ENCODE data around the gene TDRD9.
"Not testable (repeated sequence)": the region's sequence is repeated elsewhere in the genome, so short reads cannot be mapped to it uniquely, and the experiment has no call there.

Gene TDRD9

DNA sequence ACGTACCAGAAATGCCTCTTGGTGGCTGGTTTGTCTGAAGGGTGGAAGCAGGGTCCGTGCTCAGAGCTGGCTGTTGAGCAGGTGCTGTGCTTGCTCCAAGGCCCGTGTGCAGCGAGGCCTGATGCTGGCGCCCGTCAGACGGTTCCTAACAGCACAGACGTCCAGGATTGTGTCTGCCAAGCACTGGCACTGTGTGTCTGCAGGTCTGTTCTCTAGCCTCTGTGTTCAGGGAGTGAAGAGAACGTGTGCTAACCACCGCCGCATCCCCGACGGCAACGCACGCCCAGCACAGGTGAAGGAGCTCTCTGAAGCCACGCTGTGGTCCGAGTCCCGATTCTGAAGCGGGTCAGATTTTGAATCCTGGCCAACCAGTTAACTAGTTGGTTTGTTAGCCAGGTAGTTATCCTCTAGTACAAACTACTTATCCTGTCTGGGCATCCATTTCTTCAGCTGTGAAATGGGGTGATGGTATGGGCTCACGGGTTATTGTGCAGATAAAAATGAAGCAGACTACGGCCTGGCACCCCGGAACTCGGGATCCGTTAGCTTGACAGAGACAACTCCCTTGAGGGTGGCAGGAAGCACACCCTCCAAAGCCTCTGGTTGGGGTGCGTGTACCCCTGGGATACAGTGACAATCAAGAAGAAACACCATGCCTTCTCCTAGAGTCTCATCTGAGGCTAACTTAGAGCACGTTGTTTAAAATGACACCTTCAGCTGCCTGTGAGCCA lies 18.6 kb upstream of the TDRD9 start:
- in situ Hi-C loops (cut with HindIII; ENCODE audit: low sequenced_read_pairs): no loop called here
- no peak overlapping the region for H3K4me3 ChIP-seq (ENCODE audit: low read depth, low read length)
- DNase-seq (ENCODE audit: low read depth): no peak
- TF ChIP-seq, protein P1, sequence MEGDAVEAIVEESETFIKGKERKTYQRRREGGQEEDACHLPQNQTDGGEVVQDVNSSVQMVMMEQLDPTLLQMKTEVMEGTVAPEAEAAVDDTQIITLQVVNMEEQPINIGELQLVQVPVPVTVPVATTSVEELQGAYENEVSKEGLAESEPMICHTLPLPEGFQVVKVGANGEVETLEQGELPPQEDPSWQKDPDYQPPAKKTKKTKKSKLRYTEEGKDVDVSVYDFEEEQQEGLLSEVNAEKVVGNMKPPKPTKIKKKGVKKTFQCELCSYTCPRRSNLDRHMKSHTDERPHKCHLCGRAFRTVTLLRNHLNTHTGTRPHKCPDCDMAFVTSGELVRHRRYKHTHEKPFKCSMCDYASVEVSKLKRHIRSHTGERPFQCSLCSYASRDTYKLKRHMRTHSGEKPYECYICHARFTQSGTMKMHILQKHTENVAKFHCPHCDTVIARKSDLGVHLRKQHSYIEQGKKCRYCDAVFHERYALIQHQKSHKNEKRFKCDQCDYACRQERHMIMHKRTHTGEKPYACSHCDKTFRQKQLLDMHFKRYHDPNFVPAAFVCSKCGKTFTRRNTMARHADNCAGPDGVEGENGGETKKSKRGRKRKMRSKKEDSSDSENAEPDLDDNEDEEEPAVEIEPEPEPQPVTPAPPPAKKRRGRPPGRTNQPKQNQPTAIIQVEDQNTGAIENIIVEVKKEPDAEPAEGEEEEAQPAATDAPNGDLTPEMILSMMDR (IDR thresholded peaks at IDR 0.05; ENCODE audit: low read depth, low read length, missing control alignments): no peak

DNA sequence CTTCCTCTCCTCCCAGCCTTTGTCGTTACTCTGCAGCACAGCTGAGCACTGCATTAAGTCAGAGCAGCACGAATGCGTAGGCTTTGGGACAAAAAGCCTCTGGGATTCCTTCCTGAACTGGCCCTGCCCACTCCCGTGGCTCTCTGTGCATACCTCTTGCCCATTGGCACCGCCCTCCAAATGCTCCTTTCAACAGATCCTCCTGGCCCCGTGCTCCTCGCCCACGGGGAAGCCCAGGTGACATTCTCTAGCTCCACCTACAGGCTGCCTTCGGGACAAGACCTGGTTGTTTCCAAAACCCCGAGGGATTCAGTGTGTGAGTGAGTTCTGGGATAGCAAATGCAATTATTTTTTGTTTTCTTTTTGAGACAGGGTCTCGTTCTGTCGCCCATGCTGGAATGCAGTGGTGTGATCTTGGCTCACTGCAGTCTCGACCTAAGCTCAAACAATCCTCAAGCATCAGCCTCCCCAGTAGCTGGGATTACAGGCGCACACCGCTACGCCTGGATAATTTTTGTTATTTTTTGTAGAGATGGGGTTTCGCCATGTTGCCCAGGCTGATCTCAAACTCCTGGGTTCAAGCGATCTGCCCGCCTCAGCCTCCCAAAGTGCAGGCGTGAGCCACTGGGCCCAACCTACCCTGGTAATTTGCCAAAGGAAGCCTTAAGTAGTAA lies 17.9 kb upstream of the TDRD9 start:
- TF ChIP-seq, protein P1 (IDR thresholded peaks at IDR 0.05; ENCODE audit: low read depth, low read length, missing control alignments): peak; percentile 89
- DNase-seq (ENCODE audit: low read depth): peak; percentile 57
- H3K4me3 ChIP-seq (ENCODE audit: low read depth, low read length): no peak overlapping the region
- in situ Hi-C loops (cut with HindIII; ENCODE audit: low sequenced_read_pairs): no loop called here

DNA sequence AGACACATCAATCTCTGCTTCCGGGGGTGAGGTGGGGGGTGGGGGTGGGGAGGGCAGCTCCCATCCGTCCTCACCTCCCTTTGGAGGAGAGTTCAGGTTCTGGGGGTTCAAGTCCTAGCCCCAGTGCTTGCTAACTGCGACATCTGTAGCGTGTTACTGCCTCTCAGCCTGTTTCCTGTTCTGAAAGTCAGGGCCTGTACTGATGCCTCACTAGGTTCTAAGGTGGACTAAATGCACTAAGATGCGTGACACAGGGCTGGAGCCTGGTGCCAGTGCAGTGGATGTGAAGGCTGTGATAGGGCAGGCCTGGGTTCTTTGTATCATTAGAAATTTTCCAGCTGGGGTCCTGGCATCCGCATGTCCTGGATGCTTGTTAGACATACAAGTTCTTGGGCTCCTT lies 17.3 kb upstream of the TDRD9 start:
- TF ChIP-seq, protein P1 (IDR thresholded peaks at IDR 0.05; ENCODE audit: low read depth, low read length, missing control alignments): no peak
- H3K4me3 ChIP-seq (ENCODE audit: low read depth, low read length): no peak overlapping the region
- no peak for DNase-seq (ENCODE audit: low read depth)
- in situ Hi-C loops (cut with HindIII; ENCODE audit: low sequenced_read_pairs): no loop called here

DNA sequence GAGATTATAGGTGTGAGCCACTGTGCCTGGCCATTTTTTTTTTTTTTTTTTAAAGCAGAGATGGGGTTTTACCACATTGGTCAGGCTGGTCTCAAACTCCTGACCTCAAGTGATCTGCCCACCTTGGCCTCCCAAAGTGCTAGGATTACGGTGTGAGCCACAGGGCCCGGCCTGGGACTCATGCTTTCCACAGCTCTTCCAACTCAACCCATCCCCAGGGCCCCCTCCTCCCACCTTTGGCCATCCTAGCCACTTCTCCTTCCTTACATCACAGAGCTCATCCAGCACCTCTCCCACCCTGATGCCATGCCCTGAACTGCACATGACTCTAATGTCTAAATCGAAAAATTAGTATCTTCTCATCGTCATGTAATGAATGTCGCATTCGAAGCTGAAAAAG lies 12.6 kb upstream of the TDRD9 start:
- DNase-seq (ENCODE audit: low read depth): no peak
- H3K4me3 ChIP-seq (ENCODE audit: low read depth, low read length): no peak overlapping the region
- TF ChIP-seq, protein P1 (IDR thresholded peaks at IDR 0.05; ENCODE audit: low read depth, low read length, missing control alignments): no peak
- in situ Hi-C loops (cut with HindIII; ENCODE audit: low sequenced_read_pairs): no loop called here

DNA sequence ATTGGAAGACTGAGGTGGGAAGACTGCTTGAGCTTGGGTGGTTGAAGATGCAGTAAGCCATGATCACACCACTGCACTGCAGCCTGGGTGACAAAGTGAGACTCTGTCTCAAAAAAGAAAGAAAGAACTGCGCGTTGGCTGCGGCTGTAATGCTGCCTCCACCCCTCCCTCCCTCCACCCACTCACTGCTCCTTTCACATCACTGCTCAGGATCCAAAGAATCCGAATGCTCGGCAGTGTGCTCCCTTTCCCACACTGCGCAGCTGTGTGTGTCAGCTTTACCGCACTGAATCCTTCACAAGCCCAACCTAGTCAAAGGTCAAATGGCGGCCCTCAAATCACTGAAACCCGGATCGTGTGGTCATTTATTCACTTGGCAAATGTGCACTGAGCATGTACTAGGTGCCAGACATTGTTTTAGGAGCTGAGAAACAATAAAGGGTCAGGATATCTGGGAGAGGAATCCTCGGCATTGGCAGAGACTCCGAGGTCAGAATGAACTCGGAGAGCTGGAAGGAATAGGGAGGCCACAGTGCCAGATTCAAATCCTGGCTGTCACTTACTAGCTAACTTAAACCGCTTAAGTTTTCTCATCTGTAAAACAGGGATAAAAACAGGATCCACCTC lies 11.5 kb upstream of the TDRD9 start:
- TF ChIP-seq, protein P1 (IDR thresholded peaks at IDR 0.05; ENCODE audit: low read depth, low read length, missing control alignments): no peak
- in situ Hi-C loops (cut with HindIII; ENCODE audit: low sequenced_read_pairs): no loop called here
- DNase-seq (ENCODE audit: low read depth): no peak
- H3K4me3 ChIP-seq (ENCODE audit: low read depth, low read length): no peak overlapping the region

DNA sequence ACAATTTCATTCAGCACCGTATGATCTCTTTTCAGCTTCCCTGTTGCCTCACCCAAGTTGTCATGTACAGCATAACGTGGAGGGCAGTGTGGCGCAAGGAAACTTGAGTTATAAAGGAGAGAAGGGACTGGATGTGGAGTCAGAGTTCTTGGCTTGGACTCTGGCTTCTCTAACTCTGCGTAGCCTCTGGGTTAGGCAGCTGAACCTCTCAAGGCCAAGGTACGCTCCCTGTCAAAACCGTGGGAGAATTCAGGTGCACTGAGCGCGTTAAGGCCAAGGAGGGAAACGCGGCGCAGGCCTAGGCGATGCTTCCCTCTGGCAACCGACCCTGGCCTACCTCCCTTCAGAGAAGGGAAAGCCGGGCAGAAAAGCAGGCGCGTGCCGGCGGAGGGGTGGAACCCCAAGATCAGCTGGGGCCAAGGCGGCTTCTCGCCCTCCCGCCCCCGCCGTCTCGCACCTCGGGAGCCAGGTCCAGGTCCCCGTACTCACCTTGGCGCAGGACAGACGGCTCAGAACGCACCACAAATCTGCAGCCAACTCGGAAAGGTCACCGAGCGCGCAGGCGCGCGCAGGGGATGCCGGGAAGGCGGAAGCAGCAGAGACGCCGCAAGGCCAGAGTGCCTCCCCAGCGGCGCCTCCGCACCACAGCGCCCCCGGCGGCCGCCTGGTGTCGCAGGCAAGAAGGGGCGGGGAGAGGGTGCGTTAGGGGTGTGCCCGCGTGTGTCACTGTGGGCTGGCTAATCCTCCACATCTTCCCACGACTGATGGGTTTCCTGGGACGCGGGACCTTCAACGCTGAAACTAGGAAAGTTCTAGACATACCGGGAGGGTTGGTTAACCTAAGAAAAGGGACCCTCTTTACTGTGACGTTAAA lies 7.0 kb upstream of the TDRD9 start:
- in situ Hi-C loops (cut with HindIII; ENCODE audit: low sequenced_read_pairs): no loop called here
- peak; percentile 67 for DNase-seq (ENCODE audit: low read depth)
- H3K4me3 ChIP-seq (ENCODE audit: low read depth, low read length): peak overlapping the region; percentile 94
- TF ChIP-seq, protein P1 (IDR thresholded peaks at IDR 0.05; ENCODE audit: low read depth, low read length, missing control alignments): peak; percentile 99

DNA sequence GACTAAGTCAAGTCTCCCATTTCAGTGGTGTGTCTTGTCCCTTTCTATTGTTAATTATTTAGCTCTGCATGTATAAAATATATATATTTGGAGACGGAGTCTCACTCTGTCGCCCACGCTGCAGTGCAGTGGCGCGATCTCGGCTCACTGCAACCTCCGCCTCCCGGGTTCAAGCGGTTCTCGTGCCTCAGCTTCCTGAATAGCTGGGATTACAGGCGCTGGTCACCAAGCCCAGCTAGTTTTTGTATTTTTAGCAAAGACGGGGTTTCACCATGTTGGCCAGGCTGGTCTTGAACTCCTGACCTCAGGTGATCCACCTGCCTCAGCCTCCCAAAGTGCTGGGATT lies 6.4 kb upstream of the TDRD9 start:
- peak overlapping the region; percentile 94 for H3K4me3 ChIP-seq (ENCODE audit: low read depth, low read length)
- DNase-seq (ENCODE audit: low read depth); in situ Hi-C loops (cut with HindIII; ENCODE audit: low sequenced_read_pairs): not testable (repeated sequence)

Measured in astrocyte of the cerebellum (primary cell).